BLaER1 (cell line): ENCODE results near the gene NEU4.
"Not testable (repeated sequence)": the region's sequence is repeated elsewhere in the genome, so short reads cannot be mapped to it uniquely, and the experiment has no call there.

Source experiments
- H3K27ac ChIP-seq: shearing (Covaris generic); formaldehyde crosslinking; 2 replicates; pipeline ENCODE4 v1.8.1; 2022
- H3K27me3 ChIP-seq: shearing (Covaris generic); formaldehyde crosslinking; 2 replicates; pipeline ENCODE4 v1.8.1; 2022
- H3K36me3 ChIP-seq: shearing (Covaris generic); formaldehyde crosslinking; 2 replicates; pipeline ENCODE4 v1.8.1; 2022
- H3K4me1 ChIP-seq: shearing (Covaris generic); formaldehyde crosslinking; 2 replicates; pipeline ENCODE4 v1.8.1; 2022
- H3K4me2 ChIP-seq: shearing (Covaris generic); formaldehyde crosslinking; 2 replicates; pipeline ENCODE4 v1.8.1; 2022
- H3K4me3 ChIP-seq: shearing (Covaris generic); formaldehyde crosslinking; 2 replicates; pipeline ENCODE4 v1.8.1; 2022
- H3K9ac ChIP-seq: shearing (Covaris generic); formaldehyde crosslinking; 2 replicates; pipeline ENCODE4 v1.8.1; 2022
- H3K9me3 ChIP-seq: shearing (Covaris generic); formaldehyde crosslinking; 2 replicates; pipeline ENCODE4 v1.8.1; 2022
- H4K20me1 ChIP-seq: shearing (Covaris generic); formaldehyde crosslinking; 2 replicates; pipeline ENCODE4 v1.8.1; 2022
- Cebpa-rat ChIP-seq: shearing (Covaris generic); IDR thresholded peaks from 2 replicates; pipeline ENCODE4 v1.8.1; 2022

Gene NEU4

DNA sequence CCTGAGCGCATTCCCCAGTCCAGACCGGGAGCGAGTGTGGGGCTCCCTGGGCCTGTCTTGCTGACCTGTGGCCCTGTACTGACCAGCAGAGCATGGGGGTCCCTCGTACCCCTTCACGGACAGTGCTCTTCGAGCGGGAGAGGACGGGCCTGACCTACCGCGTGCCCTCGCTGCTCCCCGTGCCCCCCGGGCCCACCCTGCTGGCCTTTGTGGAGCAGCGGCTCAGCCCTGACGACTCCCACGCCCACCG is 5.3 kb downstream of the NEU4 start:
- Histone ChIP-seq H3K4me2 (peak overlapping the region; percentile 92), H3K9me3 (peaks cover 11% of the 10 kb centered on the region; the same call in 1 of the 2 replicates), H3K9ac (peak overlapping the region; percentile 24; the same call in 1 of the 2 replicates), H3K36me3 (no peaks in the 10 kb centered on the region), H3K4me1 (peaks cover 100% of the 10 kb centered on the region), H3K27ac (peak overlapping the region; percentile 97), H3K4me3 (0 out of 2 replicates have a peak overlapping the region, but pooled peaks have one; percentile 22), H3K27me3 (no peaks in the 10 kb centered on the region), H4K20me1 (no peaks in the 10 kb centered on the region)
- TF ChIP-seq Cebpa-rat, result no peak

DNA sequence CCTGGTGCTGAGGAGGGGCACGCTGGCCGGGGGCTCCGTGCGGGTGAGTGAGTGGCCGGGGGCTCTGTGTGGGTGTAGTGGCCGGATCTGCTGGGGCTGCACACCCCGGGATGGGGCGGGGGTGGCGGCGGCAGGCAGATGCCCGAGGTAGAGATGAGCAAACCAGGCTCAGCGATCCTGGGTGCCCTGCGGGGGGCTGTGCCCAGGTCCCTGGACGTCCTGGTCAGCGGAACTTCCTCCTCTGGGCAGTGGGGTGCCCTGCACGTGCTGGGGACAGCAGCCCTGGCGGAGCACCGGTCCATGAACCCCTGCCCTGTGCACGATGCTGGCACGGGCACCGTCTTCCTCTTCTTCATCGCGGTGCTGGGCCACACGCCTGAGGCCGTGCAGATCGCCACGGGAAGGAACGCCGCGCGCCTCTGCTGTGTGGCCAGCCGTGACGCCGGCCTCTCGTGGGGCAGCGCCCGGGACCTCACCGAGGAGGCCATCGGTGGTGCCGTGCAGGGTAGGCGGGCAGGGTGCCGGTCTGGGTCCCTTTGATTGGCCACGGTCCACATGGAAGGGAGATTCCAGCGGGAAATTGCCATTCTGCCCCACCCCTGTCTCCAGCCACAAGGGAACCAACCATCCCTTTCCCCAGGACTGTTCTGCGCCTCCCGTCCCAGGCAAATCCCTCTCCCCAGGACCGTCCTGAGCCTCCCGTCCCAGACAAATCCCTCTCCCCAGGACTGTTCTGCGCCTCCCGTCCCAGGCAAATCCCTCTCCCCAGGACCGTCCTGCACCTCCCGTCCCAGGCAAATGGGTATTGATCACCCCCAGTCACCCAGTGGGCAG is 5.9 kb downstream of the NEU4 start:
- Histone ChIP-seq H3K27ac (peak overlapping the region; percentile 97), H3K9me3 (peaks cover 11% of the 10 kb centered on the region; the same call in 1 of the 2 replicates), H3K36me3 (no peaks in the 10 kb centered on the region), H3K4me1 (peaks cover 97% of the 10 kb centered on the region), H3K4me2 (peak overlapping the region; percentile 92), H3K9ac (peak overlapping the region; percentile 24; the same call in 1 of the 2 replicates), H3K4me3 (0 out of 2 replicates have a peak overlapping the region, but pooled peaks have one; percentile 22), H4K20me1 (no peaks in the 10 kb centered on the region), H3K27me3 (no peaks in the 10 kb centered on the region)
- no peak for TF ChIP-seq Cebpa-rat

DNA sequence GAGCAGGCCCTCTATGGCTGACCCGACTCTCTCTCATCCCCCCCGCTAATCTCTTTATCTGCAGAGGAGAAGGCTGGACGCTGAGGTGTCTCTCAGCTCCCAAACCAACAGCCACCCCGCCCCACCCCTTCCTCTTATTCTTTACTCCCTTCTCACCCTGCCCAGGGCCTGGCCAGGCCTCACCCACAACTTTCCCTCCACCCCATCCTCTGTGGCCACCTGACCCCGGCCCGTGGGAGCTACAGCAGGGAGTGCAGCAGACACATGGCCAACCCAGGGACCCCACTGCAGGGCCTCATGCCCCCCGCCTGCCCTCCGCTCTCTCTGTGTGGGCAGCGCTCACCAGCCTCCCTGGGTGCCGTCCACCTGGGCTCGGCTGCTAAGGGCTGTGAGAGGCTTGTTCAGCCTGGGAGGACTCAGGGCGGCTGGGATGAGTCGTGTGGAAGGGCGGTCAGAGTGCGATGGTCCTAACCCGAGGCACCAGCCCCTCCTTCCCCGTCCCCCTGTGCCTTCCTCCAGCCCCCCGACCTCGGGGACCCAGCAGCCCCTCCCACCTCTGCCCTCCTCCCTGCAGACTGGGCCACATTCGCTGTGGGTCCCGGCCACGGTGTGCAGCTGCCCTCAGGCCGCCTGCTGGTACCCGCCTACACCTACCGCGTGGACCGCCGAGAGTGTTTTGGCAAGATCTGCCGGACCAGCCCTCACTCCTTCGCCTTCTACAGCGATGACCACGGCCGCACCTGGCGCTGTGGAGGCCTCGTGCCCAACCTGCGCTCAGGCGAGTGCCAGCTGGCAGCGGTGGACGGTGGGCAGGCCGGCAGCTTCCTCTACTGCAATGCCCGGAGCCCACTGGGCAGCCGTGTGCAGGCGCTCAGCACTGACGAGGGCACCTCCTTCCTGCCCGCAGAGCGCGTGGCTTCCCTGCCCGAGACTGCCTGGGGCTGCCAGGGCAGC is 6.8 kb downstream of the NEU4 start:
- H4K20me1 ChIP-seq, result no peaks in the 10 kb centered on the region
- H3K36me3 ChIP-seq, result no peaks in the 10 kb centered on the region
- no peak for TF ChIP-seq Cebpa-rat
- peak overlapping the region; percentile 92 for H3K4me2 ChIP-seq
- H3K4me1 ChIP-seq, result peaks cover 97% of the 10 kb centered on the region
- no peak overlapping the region for H3K9ac ChIP-seq
- H3K27ac ChIP-seq, result peak overlapping the region; percentile 85
- no peaks in the 10 kb centered on the region for H3K27me3 ChIP-seq
- H3K9me3 ChIP-seq, result peaks cover 11% of the 10 kb centered on the region; the same call in 1 of the 2 replicates
- no peak overlapping the region for H3K4me3 ChIP-seq

DNA sequence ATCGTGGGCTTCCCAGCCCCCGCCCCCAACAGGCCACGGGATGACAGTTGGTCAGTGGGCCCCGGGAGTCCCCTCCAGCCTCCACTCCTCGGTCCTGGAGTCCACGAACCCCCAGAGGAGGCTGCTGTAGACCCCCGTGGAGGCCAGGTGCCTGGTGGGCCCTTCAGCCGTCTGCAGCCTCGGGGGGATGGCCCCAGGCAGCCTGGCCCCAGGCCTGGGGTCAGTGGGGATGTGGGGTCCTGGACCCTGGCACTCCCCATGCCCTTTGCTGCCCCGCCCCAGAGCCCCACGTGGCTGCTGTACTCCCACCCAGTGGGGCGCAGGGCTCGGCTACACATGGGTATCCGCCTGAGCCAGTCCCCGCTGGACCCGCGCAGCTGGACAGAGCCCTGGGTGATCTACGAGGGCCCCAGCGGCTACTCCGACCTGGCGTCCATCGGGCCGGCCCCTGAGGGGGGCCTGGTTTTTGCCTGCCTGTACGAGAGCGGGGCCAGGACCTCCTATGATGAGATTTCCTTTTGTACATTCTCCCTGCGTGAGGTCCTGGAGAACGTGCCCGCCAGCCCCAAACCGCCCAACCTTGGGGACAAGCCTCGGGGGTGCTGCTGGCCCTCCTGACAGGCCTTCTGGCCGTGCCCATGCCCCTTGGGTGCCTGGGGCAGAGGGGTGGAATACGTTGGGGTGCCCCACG is 7.6 kb downstream of the NEU4 start:
- Histone ChIP-seq H3K27ac (peak overlapping the region; percentile 85), H3K9me3 (peaks cover 11% of the 10 kb centered on the region; the same call in 1 of the 2 replicates), H3K36me3 (no peaks in the 10 kb centered on the region), H3K4me3 (no peak overlapping the region), H3K4me1 (peaks cover 97% of the 10 kb centered on the region), H4K20me1 (no peaks in the 10 kb centered on the region), H3K4me2 (peak overlapping the region; percentile 92), H3K9ac (peak overlapping the region; percentile 71), H3K27me3 (no peaks in the 10 kb centered on the region)
- no peak for TF ChIP-seq Cebpa-rat

DNA sequence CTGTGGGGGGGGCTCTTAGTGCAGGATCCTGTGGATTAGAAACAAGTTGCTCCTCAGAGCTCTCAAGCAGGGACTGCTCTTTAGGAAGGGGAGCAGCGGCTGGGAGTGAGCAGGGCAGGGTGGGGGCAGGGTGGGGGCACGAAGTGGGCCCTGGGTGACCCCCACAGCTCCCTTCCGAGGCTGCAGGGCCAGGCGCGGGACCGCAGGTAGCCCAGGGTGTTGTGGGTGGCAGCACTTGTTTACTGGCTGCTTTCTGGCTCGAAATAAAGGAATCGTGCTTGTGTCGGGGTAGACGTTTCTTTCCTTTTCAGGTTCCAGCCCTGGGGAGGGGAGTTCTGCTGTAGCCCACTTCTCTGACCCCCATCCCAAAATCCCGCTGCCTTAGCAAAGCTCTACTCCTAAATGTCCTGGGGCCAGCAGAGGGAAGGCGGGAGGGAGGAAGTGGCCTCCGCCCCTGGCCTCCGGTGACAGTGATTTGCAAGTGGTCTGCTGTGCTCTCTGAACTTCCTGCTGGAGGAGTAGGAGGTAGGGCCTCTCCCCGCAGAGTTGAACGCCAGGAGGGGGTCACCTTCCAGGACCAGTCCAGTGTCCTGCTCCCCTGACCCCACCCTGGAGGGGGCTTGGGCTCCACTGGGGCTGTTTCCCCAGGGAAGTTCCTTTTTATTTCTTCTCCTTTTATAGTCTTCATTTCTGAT is 8.3 kb downstream of the NEU4 start:
- H3K36me3 ChIP-seq, result no peaks in the 10 kb centered on the region
- no peaks in the 10 kb centered on the region for H3K27me3 ChIP-seq
- H3K9me3 ChIP-seq, result peaks cover 11% of the 10 kb centered on the region; the same call in 1 of the 2 replicates
- no peak overlapping the region for H3K4me3 ChIP-seq
- H3K4me1 ChIP-seq, result peaks cover 97% of the 10 kb centered on the region
- H3K9ac ChIP-seq, result peak overlapping the region; percentile 71
- H4K20me1 ChIP-seq, result no peaks in the 10 kb centered on the region
- peak overlapping the region; percentile 85 for H3K27ac ChIP-seq
- no peak for TF ChIP-seq Cebpa-rat
- H3K4me2 ChIP-seq, result peak overlapping the region; percentile 92

DNA sequence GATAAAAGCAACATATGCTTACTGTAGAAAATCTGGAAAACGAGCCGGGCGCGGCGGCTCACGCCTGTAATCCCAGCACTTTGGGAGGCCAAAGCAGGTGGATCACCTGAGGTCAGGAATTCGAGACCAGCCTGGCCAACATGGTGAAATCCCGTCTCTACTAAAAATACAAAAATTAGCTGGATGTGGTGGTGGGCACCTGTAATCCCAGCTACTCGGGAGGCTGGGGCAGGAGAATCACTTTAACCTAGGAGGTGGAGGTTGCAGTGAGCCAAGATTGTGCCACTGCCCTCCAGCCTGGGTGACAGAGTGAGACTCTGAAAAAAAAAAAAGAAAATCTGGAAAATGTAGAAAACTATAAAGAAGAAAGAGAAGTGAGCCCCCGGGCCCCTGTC is 8.8 kb downstream of the NEU4 start:
- Histone ChIP-seq H3K9me3 (peaks cover 11% of the 10 kb centered on the region; the same call in 1 of the 2 replicates), H3K4me1 (peaks cover 97% of the 10 kb centered on the region), H3K4me2 (peak overlapping the region; percentile 92), H3K9ac (peak overlapping the region; percentile 71; the same call in 1 of the 2 replicates), H3K27ac (peak overlapping the region; percentile 85)
- H3K36me3 ChIP-seq, H3K27me3 ChIP-seq, H4K20me1 ChIP-seq, H3K4me3 ChIP-seq: not testable (repeated sequence)

DNA sequence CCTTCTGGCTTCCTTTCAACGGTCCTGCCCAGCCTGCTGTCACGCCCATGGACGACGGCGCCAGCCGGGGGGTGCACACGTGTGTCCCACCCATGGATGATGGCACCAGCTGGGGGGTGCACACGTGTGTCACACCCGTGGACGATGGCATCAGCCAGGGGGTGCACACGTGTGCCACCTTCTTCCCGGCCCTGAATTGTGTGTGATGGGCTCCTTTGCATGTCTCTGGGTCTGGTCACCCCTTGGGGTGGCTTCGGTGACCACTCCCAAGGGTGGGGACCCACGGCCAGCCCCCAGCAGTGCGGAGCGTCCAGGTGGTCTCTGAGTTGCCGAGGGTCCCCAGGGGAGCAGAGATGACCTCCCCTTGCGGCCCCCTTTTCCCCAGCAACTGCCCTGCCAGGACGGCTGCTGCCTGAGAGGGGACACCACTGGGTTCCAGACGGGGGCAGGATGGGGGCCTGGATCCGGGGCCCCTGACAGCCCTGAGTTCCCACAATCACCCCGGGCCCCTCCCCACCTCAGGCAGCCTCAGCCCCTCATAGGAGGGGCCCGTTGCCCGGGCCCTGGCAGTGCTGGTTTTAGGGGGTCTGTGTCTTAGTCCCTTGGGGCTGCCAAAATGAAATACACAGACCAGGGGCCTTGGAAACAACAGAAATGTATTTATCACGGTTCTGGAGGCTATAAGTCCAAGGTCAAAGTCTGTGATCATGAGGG is 9.4 kb downstream of the NEU4 start:
- H3K27me3 ChIP-seq, result no peaks in the 10 kb centered on the region
- H3K36me3 ChIP-seq, result no peaks in the 10 kb centered on the region
- H4K20me1 ChIP-seq, result no peaks in the 10 kb centered on the region
- TF ChIP-seq Cebpa-rat, result no peak
- peak overlapping the region; percentile 50; the same call in 1 of the 2 replicates for H3K9ac ChIP-seq
- H3K4me1 ChIP-seq, result peaks cover 96% of the 10 kb centered on the region
- peak overlapping the region; percentile 85 for H3K27ac ChIP-seq
- H3K9me3 ChIP-seq, result peaks cover 11% of the 10 kb centered on the region; the same call in 1 of the 2 replicates
- no peak overlapping the region for H3K4me3 ChIP-seq
- peak overlapping the region; percentile 92 for H3K4me2 ChIP-seq

DNA sequence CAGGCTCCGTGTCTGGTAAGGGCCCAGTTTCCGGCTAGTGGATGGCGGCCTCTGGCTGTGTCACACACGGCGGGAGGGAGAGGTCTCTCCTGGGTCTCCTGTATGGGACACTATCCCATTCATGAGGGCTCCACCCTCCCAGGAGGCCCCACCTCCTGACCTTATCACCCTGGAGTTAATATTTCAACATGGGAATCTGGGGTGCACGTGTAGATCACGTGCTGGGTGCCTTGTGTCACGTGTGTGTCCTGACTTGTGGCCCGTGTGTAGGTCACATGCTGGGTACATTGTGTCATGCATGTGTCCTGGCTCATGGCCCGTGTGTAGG is 9.9 kb downstream of the NEU4 start:
- no peak for TF ChIP-seq Cebpa-rat
- peaks cover 91% of the 10 kb centered on the region for H3K4me1 ChIP-seq
- peak overlapping the region; percentile 92 for H3K4me2 ChIP-seq
- peak overlapping the region; percentile 85 for H3K27ac ChIP-seq
- H3K27me3 ChIP-seq, result no peaks in the 10 kb centered on the region
- no peaks in the 10 kb centered on the region for H4K20me1 ChIP-seq
- peaks cover 11% of the 10 kb centered on the region; the same call in 1 of the 2 replicates for H3K9me3 ChIP-seq
- H3K4me3 ChIP-seq, result no peak overlapping the region
- no peaks in the 10 kb centered on the region for H3K36me3 ChIP-seq
- H3K9ac ChIP-seq, result no peak overlapping the region

DNA sequence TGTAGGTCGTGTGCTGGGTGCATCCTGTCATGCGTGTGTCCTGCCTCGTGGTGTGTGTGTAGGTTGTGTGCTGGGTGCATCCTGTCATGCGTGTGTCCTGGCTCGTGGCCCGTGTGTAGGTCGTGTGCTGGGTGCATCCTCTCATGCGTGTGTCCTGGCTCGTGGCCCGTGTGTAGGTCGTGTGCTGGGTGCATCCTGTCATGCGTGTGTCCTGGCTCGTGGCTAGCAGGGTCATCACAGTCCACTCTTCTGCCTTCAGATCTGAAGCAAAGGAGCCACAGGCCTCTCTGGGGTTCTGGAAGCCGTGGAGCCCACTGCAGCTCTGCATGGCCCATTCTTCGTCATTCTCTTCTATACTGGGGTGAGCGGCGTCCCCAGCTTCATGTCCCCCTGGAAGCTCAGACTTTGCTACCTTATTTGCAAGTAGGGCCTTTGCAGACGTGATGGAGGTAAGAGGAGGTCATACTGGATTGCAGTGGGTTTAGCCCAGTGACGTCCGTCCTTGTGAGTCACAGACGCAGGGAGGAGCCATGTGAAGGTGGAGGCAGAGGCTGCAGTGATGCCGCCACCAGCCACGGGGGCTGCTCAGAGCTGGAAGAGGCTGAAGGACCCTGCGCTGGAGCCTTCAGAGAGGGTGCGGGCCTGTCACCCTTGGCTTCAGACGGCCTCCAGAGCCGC is 11.1 kb downstream of the NEU4 start:
- H3K27ac ChIP-seq, result peak overlapping the region; percentile 83; the same call in 1 of the 2 replicates
- peak overlapping the region; percentile 69 for H3K9ac ChIP-seq
- H3K4me3 ChIP-seq, H3K9me3 ChIP-seq, H4K20me1 ChIP-seq, H3K36me3 ChIP-seq, H3K27me3 ChIP-seq: not testable (repeated sequence)
- peaks cover 79% of the 10 kb centered on the region for H3K4me1 ChIP-seq
- H3K4me2 ChIP-seq, result peak overlapping the region; percentile 94
